ENCODE results near the gene TMEM30B.

- TF ChIP-seq POLR2A (IDR thresholded peaks at IDR 0.05): no peak
- no peak for TF ChIP-seq CTCF (IDR thresholded peaks at IDR 0.05 in 4 of 5, conservative IDR thresholded peaks at IDR 0.05 in 1 of 5)
Observed at GRCh38 chr14:61287196-61287595, 6.1 kb upstream of the TMEM30B start.
